ENCODE measurements around the gene VWA3B.

DNA sequence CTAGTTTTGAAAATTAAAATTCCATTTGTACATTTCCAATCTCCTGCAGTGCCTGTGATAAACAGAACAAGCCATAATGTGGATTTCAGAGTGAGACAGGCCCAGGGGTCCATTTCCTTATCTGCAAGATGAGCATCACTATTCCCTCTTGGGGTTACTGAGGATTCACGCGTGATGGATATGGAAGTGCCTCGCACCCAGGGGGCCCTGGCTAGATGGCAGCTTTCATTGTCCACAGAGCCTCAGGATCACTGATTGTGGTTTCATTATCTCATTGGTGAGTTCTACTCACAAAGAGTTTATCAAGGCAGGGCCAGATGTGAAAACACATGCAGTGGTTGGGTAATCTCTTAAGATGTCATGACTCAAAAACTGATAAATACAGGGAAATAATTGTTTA is 270.9 kb downstream of the VWA3B start:
- TF ChIP-seq, protein P1, sequence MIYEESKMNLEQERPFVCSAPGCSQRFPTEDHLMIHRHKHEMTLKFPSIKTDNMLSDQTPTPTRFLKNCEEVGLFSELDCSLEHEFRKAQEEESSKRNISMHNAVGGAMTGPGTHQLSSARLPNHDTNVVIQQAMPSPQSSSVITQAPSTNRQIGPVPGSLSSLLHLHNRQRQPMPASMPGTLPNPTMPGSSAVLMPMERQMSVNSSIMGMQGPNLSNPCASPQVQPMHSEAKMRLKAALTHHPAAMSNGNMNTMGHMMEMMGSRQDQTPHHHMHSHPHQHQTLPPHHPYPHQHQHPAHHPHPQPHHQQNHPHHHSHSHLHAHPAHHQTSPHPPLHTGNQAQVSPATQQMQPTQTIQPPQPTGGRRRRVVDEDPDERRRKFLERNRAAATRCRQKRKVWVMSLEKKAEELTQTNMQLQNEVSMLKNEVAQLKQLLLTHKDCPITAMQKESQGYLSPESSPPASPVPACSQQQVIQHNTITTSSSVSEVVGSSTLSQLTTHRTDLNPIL (CRISPR knock-in tag; IDR thresholded peaks at IDR 0.05; ENCODE audit: low read depth), result no peak
- no peak for TF ChIP-seq GLIS3 (CRISPR knock-in tag; IDR thresholded peaks at IDR 0.05)
- TF ChIP-seq, protein P2, sequence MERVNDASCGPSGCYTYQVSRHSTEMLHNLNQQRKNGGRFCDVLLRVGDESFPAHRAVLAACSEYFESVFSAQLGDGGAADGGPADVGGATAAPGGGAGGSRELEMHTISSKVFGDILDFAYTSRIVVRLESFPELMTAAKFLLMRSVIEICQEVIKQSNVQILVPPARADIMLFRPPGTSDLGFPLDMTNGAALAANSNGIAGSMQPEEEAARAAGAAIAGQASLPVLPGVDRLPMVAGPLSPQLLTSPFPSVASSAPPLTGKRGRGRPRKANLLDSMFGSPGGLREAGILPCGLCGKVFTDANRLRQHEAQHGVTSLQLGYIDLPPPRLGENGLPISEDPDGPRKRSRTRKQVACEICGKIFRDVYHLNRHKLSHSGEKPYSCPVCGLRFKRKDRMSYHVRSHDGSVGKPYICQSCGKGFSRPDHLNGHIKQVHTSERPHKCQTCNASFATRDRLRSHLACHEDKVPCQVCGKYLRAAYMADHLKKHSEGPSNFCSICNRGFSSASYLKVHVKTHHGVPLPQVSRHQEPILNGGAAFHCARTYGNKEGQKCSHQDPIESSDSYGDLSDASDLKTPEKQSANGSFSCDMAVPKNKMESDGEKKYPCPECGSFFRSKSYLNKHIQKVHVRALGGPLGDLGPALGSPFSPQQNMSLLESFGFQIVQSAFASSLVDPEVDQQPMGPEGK (CRISPR knock-in tag; IDR thresholded peaks at IDR 0.05; ENCODE audit: borderline replicate concordance), result no peak

Data from SK-N-SH treated with all-trans-retinoic acid at 6 μM for 48 hours (cell line).